ENCODE data around the gene FAM221A. TPM values are rescaled to one million over a fixed set of nuclear protein-coding genes. Genes with fewer than 3 reads are reported as not detected.
"Not testable (repeated sequence)": the region's sequence is repeated elsewhere in the genome, so short reads cannot be mapped to it uniquely, and the experiment has no call there.

Gene FAM221A
- total RNA-seq, 1 experiment from 2014 or later = 0.44 TPM

DNA sequence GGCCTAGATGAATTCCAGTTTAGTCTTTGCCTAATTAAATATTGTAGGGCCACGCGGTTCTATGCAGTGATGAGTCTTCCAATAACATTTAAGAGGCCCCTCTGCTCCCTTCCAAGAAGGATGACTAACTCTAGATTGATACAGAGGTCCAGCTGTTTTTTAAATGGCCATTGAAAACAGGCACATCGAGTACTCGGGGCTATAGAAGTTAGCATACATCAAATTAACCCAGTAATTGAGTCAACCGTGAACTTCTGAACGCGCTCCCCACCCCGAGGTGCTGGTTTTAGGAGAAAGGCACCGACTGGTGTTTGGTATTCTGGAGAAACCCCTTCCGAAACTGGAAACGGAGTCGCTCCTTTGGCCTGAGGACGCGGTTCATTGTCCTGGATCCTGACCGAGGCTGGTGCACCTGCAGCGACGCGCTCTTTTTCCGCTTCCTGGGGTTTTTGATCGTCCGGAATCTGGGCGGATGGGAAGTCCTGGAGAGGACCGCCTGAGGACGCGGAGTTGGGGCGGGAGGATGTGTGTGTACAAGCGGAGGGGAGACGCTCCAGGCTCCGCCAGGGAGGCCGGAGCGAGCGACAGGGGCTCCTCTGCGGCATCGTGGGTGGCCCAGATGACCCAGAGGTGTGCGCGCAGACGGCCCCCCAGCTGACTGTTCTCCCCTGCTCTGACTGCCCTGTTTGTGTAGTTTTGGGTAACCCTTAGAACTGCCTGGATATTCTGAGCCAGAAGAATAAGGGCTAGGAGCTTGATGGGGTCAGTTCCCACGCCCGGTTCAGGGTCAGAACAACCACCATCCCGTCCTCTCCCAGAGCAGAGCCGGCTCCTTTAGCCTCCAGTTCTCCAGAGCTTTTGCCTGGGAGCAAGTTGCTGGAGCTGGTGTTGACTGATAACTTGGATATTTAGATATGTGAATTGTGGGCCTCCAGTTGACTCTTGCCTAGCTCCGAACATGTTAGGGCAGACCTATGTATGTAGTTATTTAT, 711 bp downstream of the FAM221A start:
- Mint-ChIP-seq H3K27me3 (ENCODE audit: insufficient read depth, unreplicated experiment) (no peaks in the 10 kb centered on the region), H3K9me3 (ENCODE audit: unreplicated experiment) (peaks cover under 1% of the 10 kb centered on the region), H3K4me3 (ENCODE audit: unreplicated experiment) (peak overlapping the region; percentile 28), H3K4me1 (ENCODE audit: insufficient read depth, unreplicated experiment) (no peaks in the 10 kb centered on the region), H3K27ac (ENCODE audit: low read depth, unreplicated experiment) (no peak overlapping the region), H3K36me3 (ENCODE audit: insufficient read depth, unreplicated experiment) (no peaks in the 10 kb centered on the region)
- CTCF ChIA-PET = interaction anchor here (0.6 to 0.7 kb wide), 3 partner anchors 7 to 122 kb away, joined by 3 read pairs; no protein-coding TSS in a partner anchor
- BruUV-seq (replicated peaks) = no TSS peak
- DNase-seq (ENCODE audit: unreplicated experiment) = no peak
- POLR2A ChIA-PET = no interaction called here
- intact Hi-C loops (cut with micrococcal nuclease) = no loop called here
- TF ChIP-seq, protein P1, sequence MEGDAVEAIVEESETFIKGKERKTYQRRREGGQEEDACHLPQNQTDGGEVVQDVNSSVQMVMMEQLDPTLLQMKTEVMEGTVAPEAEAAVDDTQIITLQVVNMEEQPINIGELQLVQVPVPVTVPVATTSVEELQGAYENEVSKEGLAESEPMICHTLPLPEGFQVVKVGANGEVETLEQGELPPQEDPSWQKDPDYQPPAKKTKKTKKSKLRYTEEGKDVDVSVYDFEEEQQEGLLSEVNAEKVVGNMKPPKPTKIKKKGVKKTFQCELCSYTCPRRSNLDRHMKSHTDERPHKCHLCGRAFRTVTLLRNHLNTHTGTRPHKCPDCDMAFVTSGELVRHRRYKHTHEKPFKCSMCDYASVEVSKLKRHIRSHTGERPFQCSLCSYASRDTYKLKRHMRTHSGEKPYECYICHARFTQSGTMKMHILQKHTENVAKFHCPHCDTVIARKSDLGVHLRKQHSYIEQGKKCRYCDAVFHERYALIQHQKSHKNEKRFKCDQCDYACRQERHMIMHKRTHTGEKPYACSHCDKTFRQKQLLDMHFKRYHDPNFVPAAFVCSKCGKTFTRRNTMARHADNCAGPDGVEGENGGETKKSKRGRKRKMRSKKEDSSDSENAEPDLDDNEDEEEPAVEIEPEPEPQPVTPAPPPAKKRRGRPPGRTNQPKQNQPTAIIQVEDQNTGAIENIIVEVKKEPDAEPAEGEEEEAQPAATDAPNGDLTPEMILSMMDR (IDR thresholded peaks at IDR 0.05; ENCODE audit: unreplicated experiment) = no peak

DNA sequence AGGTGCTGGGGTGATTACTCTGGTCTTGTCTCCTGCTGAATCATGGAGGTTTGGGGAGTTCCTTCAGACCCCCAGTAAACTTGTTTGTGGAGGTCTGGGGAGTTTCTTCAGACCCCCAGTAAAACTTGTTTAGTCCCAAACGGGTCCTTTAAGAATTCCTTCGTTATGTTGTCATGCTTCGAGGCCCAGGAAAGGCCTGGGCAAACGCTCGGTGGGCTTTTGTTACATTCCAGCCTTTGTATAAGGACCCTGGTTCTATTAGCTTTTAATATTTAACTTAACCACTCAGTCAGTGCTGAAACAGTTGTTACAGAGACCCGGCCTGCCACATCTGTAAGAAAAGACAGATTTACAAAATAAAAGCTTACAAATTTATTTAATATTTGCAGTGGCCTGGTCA, 4.0 kb downstream of the FAM221A start:
- intact Hi-C loops (cut with micrococcal nuclease); H3K4me3 Mint-ChIP-seq (ENCODE audit: unreplicated experiment); H3K27me3 Mint-ChIP-seq (ENCODE audit: insufficient read depth, unreplicated experiment); H3K36me3 Mint-ChIP-seq (ENCODE audit: insufficient read depth, unreplicated experiment); BruUV-seq (replicated peaks); H3K9me3 Mint-ChIP-seq (ENCODE audit: unreplicated experiment); H3K27ac Mint-ChIP-seq (ENCODE audit: low read depth, unreplicated experiment); DNase-seq (ENCODE audit: unreplicated experiment); H3K4me1 Mint-ChIP-seq (ENCODE audit: insufficient read depth, unreplicated experiment); POLR2A ChIA-PET: not testable (repeated sequence)
- CTCF ChIA-PET = interaction anchor here (1.3 kb wide), 1 partner anchor 14 kb away, joined by 3 read pairs; no protein-coding TSS in a partner anchor

DNA sequence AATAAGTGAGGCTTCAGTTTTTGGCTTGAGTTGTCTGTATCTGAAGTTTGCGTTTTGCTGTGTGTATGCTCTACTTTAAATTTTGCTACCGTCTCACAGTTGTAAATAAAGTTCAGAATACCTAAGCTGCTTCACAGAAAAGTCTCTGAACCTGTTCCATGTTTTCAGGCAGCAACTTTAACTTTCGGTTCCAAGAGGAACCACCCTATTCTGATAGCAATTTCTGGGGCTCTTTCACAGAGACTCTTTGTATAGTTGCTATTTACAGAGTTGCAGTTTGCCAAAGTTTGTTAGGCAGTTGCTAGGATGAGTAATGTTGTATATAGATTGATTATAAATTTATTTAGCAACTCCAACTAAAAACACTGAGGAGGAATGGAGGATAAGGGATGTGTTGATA, 5.7 kb downstream of the FAM221A start:
- no peaks in the 10 kb centered on the region for H3K27me3 Mint-ChIP-seq (ENCODE audit: insufficient read depth, unreplicated experiment)
- H3K4me3 Mint-ChIP-seq (ENCODE audit: unreplicated experiment) = no peak overlapping the region
- H3K4me1 Mint-ChIP-seq (ENCODE audit: insufficient read depth, unreplicated experiment) = no peaks in the 10 kb centered on the region
- no TSS peak for BruUV-seq (replicated peaks)
- CTCF ChIA-PET = interaction anchor here (0.6 to 1.4 kb wide), 3 partner anchors 11 to 1762 kb away, joined by 3 to 6 read pairs (median 4); no protein-coding TSS in a partner anchor
- intact Hi-C loops (cut with micrococcal nuclease) = no loop called here
- POLR2A ChIA-PET = no interaction called here
- H3K27ac Mint-ChIP-seq (ENCODE audit: low read depth, unreplicated experiment) = peak overlapping the region; percentile 46
- TF ChIP-seq, protein P1 (IDR thresholded peaks at IDR 0.05; ENCODE audit: unreplicated experiment) = no peak
- no peaks in the 10 kb centered on the region for H3K36me3 Mint-ChIP-seq (ENCODE audit: insufficient read depth, unreplicated experiment)
- H3K9me3 Mint-ChIP-seq (ENCODE audit: unreplicated experiment) = no peaks in the 10 kb centered on the region
- no peak for DNase-seq (ENCODE audit: unreplicated experiment)

DNA sequence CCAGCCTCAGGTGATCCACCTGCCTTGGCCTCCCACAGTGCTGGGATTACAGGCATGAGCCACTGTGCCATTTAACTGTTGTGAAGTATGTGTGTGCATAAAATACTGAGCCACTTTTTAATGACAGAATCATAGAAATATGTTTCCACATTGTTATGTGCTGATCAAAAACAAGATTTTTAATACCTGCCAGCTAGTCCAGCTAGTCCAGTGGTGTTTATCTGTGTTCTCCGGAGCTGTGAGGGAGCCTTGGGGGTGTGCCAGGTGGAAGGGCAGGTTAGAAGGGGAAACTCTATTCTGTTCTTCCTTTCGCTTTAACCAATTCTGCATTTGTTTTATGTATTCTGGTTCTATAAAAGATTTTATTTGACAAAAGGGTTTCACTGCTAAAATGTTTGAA, 7.0 kb downstream of the FAM221A start:
- H3K27ac Mint-ChIP-seq (ENCODE audit: low read depth, unreplicated experiment) = no peak overlapping the region
- intact Hi-C loops (cut with micrococcal nuclease) = no loop called here
- no peaks in the 10 kb centered on the region for H3K36me3 Mint-ChIP-seq (ENCODE audit: insufficient read depth, unreplicated experiment)
- no peaks in the 10 kb centered on the region for H3K9me3 Mint-ChIP-seq (ENCODE audit: unreplicated experiment)
- CTCF ChIA-PET = interaction anchor here (0.6 to 0.9 kb wide), 3 partner anchors 9 to 116 kb away, joined by 3 to 5 read pairs (median 3); no protein-coding TSS in a partner anchor
- H3K4me1 Mint-ChIP-seq (ENCODE audit: insufficient read depth, unreplicated experiment) = no peaks in the 10 kb centered on the region
- H3K4me3 Mint-ChIP-seq (ENCODE audit: unreplicated experiment) = no peak overlapping the region
- DNase-seq (ENCODE audit: unreplicated experiment) = no peak
- no peaks in the 10 kb centered on the region for H3K27me3 Mint-ChIP-seq (ENCODE audit: insufficient read depth, unreplicated experiment)
- TF ChIP-seq, protein P1 (IDR thresholded peaks at IDR 0.05; ENCODE audit: unreplicated experiment) = no peak
- POLR2A ChIA-PET = no interaction called here
- no TSS peak for BruUV-seq (replicated peaks)

All from MCF 10A (cell line).